GM19099 (cell line): Measurements from ENCODE around the gene GNG4.

Experiments used
- POLR2A ChIP-seq: IDR thresholded peaks from 3 replicates; pipeline ENCODE4 v1.6.1; 2011; ENCODE audit warnings: low read depth; ENCODE audit not compliant: insufficient read length; ENCODE audit errors: extremely low read depth

The GNG4 gene

DNA sequence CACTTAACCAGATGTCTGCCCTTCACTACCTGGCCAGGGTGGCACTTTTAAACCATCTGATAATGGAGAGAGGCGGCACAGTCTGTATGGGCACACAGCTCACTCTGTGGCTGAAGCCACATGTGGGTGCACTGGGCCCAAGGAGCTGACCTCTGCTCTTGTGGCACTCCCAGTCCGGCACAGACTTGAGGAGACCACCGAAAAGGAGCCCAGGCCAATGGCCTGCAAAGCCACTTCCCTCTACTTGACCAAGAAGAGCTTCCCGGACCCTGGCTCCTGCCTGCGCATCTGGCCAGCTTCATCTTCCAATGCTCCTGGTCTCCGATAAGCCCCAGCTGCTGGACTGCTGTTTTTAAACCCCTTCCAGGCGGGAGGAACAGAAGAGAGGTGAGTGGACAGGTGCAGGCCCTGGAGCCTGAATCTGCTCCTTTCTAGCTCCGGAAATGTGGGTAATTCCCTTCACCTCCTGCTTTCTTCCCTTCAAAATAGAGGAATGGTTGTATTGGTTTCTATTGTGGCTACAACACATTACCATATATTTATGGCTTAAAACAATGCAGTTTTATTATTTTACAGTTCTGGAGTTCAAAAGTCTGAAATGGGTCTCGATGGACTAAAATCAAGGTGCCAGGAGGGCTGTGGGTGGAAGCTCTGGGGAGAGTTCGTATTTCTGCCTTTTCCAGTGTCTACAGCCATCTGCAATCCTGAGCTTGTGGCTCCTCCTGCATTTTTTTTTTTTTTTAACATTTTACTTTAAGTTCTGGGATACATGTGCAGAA is 11.6 kb downstream of the GNG4 start:
- no peak for TF ChIP-seq POLR2A

DNA sequence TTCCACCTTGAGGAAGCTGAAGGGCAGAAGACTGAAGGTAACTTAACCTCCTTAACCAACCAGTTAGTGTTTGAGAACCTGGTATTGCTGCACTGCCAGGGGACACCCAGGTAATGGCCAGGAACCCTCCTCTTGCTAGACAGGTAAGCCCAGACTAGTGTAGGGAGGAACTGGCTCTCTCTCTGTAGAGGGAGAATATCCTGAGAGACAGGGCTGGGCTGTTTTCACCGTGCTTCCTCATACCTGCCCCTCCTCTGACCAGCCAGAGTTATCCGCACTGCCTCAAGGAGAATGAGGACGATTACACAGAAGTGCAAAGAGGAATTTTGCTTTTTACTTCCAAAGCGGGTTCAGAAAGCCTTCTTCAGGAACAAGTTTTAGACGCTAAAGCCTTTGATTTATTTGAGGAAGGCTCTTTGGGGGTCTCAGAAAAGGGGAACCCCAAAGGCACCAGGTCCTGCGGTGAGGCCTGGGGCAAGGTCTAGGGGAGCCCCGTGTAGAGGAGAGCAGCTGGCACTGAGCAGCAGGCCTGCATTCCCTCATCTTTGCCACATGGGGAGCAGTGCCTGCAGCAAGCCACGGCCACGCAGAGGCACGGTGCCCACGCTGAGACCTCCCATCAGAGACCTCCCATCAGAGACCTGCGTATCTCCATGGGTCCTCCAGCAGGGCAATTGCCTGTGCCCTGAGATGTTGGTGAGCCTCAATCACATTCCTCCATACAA is 13.5 kb downstream of the GNG4 start:
- TF ChIP-seq POLR2A: no peak

DNA sequence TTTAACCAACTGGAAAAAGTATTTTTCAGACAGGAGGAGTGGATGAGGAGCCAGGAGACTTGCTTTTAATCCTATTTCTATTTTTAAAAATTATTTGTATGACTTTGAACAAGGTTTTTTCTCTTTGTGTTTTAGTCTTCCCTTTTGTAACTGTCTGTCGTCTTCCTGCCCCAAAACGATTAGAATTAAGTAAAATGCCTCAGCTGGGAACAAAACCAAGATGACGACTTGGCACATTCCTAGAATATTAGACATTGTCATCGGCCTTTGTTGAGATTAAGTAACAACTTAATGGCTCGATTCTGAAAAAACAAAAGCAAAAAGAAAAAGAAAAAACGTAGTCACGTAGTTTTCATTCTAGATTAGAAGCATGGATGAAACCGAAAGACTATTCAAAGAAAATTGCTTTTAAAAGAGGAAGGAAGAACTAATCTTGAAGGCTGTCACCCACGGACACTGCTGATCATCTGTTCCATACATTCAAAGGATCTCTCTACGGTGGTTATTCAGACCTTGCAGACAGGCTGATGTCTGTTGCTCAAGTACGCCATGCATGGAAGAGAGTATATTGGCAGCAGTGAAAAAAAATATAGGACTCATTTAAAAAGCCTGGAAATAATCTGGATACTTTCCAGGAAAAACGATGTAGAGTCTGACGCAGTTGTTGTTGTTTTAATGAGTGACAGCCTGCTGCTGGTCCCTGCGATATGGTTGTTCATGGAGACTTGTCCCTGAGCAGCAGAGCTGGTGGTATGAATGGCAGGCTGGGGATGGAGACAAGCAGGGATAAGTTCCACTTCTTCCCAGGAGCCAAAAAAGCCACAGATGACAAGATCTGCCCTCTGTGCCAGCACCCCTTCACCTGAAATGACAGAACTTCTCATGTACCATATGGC is 16.8 kb downstream of the GNG4 start:
- TF ChIP-seq POLR2A: no peak

DNA sequence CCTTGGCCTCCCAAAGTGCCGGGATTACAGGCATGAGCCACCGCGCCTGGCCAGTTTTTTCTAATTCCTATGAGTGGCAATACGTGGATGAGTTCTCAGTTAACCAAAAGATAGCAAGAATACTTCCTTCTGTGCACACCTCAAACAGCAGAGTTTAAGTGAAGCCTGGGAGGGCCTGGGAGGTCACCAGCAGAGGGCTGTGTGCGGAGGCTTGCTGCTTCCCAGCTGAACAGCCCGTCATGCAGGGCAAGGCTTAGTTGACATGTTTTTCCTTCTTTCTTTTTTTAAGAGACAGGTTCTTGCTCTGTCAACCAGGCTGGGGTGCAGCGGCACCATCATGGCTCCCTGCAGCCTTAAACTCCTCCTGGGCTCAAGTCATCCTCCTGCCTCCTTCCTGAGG is 17.8 kb downstream of the GNG4 start:
- no peak for TF ChIP-seq POLR2A

DNA sequence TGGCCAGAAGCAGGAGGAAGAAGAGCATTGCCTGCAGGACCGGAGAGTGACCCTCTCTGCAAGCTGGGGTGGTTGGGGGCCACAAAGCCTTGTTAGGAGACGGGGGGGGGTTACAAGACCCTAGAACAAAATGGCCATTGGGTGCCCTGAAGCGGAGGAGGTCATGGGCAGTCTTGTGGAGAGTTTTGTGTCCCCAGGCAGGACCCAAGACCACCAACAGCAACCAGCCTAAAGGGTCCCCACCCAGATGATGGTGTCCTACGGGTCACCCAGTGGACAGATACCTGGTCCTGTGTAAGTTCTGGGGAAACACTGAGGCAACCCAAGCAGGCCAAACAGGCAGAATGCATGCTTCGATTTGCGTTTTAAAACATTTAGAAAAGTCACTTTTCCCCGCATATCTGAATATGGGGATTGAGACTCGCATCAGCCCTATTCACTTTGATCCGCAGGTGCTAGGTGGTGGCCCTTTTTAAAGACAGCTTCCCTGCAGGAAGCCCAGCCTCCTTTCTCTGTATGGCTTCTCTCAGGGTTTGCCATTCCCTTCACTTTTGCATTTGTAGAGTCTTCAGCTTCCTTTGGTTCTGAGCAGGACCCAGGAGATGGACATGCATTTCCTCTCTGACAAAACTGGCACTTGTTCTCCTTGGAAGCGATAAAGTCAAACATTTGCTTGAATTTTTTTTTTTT is 21.1 kb downstream of the GNG4 start:
- TF ChIP-seq POLR2A: no peak

DNA sequence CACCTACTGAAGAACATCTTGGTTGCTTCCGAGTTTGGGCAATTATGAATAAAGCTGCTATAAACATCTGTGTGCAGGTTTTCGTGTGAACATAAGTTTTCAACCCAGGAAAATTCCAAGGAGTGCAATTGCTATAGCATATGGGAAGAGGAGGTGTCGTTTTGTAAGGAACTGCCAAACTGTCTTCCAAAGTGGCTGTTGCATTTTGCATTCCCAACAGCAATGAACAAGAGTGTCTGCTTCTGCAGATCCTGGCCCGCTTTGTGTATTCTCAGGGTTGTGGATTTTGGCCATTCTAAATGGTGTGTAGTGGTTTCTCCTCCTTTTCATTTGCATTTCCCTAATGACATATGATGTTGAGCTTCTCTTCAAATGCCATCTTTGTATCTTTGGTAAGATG is 23.8 kb downstream of the GNG4 start:
- no peak for TF ChIP-seq POLR2A

DNA sequence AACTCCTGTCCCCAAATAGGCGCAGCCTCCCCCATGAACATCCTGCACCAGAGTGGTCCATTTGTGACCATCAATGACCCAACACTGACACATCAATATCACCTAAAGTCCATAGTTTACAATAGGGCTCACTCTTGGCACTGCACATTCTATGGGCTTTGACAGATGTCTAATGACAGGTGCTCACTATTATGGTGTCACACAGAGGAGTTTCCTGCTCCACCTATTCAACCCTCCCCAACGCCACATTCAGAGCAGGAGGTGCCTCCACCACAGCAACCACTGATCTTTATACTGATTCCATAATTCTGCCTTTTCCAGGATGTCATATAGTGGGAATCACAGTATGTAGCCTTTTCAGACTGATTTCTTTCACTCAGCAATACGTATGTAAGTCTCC is 24.2 kb downstream of the GNG4 start:
- TF ChIP-seq POLR2A: no peak

DNA sequence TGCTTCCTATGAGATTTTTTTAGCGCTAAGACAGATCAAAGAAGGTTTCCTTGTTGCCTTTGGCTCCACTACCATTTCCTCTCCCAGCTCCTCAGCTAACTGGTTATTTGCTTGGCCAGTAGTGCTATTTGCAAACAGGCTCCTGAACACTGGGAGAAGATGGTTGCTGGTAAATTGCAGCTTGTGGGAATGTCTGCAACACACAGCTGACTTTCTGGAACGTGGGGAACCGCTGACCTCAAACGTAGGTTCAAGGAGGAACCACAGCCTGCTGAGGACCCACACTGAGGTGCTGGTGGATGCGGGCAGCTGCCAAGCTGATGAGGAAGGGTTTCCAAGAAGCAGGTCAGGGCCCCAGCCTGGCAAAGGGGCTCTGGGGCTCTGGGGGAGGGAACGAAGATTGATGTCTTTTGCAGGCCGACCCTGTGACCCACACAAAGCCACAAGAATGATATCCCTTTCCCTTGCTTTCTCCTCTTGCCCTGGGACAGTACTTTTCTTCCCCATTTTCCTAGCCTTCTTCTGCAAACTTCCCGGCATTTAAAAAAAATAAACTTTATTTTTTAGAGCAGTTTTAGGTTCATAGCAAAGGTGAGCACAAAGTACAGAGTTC is 24.8 kb downstream of the GNG4 start:
- no peak for TF ChIP-seq POLR2A

DNA sequence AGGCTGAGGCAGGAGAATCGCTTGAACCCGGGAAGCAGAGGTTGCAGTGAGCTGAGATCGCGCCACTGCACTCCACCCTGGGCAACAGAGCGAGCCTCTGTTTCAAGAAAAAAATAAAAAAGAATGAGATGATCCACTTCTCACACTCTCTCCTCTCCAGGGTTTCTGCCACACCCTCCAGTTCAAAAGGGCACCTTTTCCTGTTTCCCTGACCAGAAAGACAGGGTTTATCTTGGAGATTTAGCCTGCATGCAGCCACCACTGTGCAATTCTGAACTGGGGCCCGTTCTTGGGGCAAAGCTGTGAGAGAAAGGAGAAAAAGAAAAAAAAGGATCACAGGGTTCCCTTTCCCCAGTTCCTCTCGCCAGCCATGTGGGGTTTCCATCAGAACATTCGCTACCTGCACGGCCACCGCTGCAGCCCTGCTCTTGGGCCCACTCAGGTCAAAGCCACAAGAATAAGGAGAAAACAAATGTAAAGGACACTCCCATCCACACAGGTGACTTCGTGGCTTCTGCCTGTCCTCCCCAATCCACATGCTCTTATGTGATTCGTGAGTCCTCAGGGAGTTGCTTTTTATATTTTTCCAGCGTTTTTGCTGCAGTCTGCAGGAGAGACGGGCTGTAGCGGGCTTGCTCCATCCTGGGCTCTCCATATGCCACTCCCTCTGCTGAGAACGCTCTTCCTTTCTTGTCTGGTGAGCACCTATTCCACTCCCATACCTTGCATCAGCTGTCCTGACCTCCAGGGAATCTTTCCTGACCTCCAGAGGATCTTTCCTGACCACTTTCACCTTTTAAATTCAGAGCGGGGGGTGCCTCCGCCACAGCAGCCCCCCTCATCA is 26.4 kb downstream of the GNG4 start:
- no peak for TF ChIP-seq POLR2A

DNA sequence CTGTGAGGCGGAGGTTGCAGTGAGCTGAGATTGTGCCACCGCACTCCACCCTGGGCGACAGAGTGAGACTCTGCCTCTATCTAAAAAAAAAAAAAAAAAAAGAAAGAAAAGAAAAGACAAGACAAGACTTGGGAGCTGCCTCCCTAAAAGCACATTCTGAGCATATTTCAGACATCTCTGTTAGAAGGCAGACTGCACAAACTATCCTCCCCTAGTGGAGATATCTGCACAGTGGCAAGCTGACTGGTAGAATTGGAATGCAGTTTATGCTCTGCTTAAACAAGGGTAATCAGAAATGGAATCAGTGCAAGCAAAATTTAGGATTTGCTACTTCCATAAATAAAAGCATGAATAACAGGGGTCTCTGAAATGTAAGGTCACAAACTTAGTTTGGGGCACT is 31.8 kb downstream of the GNG4 start:
- TF ChIP-seq POLR2A: no peak

DNA sequence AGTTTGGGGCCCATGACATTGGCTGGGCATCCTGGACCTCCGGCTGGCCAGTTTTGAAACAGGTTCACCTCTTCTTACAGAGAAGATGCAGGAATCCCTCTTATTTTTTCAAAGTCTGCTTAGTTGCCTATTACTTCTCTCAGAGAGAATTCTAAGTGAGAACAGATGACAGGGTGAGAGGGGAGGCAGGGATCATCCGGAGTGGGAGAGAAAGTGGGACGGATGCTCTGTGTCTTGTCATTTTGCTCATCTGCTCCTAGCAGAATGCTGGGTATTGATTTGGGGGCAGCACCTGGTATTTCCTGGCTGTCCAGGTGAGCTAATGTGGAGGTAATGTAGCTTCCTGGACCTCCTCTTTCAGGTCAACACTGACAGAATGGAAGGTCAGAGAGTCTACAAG is 32.4 kb downstream of the GNG4 start:
- no peak for TF ChIP-seq POLR2A

DNA sequence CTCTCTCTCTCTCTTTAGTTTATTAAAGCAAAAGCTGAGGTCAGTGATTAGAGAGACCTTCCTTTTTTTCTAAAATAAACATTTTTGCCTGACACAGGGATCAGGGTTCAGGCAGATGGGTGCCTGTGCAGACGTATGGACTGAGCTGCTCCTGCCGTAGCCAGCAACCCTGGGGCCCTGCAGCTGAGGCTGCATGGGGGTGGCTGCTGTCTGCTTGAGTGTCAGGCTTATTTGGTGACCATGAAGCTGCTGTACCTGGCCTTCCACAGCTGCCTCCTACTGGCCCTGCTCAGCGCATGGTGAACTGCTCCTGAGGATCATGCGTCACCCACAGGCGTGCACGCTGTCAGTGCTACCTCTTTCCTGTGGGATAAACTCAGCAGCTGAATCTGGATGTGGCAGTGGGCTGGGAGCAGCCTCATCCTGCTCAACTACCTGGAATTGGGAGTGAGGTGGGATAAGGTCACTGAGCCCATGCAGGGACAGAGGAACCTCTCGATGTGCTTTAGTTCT is 35.1 kb downstream of the GNG4 start:
- no peak for TF ChIP-seq POLR2A

DNA sequence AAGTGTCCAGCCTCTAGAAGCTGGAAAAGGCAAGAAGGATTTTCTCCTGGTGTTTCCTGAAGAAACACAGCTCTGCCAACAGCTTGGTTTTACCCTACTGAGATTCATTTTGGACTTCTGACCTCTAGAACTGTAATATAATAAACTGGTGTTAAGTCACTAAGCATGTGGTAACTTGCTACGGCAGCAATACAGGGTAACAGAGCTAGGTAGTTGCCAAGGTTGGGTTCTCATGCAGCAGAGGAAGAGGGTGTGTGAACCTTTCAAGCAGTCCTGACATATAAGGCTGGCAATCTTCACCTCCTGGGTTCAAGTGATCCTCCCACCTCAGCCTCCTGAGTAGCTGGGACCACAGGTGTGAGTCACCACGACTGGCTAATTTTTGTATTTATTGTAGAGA is 36.0 kb downstream of the GNG4 start:
- TF ChIP-seq POLR2A: no peak
